ENCODE data around the gene TBCK.

Gene TBCK

DNA sequence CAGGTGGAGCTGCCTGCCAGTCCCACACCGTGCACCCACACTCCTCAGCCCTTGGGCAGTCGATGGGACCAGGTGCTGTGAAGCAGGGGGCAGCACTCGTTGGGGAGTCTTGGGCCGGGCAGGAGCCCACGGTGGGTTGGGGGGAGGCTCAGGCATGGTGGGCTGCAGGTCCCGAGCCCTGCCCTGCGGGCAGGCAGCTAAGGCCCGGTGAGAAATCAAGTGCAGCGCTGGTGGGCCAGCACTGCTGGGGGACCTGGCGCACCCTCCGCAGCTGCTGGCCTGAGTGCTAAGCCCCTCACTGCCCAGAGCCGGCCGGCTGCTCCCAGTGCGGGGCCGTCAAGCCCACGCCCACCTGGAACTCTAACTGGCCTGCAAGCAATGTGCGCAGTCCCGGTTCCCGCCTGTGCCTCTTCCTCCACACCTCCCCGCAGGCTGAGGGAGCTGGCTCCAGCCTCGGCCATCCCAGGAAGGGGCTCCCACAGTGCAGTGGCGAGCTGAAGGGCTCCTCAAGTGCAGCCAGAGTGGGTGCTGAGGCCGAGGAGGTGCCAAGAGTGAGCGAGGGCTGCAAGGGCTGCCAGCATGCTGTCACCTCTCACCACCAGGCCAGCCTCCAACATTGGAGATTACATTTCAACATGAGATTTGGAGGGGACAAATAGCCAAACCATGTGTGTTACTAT is 223.5 kb downstream of the TBCK start:
- Mint-ChIP-seq H3K4me3 (no peak overlapping the region), H3K27ac (no peak overlapping the region), H3K4me1 (no peaks in the 10 kb centered on the region), H3K9me3 (peaks cover 29 to 34% of the 10 kb centered on the region in 2 donors), H3K27me3 (no peaks in the 10 kb centered on the region)
- DNase-seq (no peak), ATAC-seq (no peak)

DNA sequence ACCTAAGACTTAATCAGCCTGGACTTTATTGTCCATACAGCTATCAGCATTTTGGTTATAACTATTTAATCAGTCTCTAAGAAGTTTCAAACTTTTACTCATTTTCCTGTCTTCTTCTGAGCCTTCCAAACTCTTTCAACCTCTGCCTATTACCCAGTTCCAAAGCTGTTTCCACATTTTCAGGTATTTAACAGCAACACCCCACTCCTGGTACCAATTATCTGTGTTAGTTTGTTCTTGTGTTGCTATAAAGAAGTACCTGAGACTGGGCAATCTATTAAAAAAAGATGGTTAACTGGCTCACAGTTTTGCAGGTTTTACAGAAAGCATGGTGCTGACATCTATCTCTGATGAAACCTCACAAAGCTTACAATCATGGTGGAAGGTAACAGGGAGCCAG is 225.2 kb downstream of the TBCK start:
- DNase-seq (no peak), ATAC-seq (no peak)
- H3K27me3 Mint-ChIP-seq = no peaks in the 10 kb centered on the region
- no peak overlapping the region for H3K4me3 Mint-ChIP-seq
- H3K27ac Mint-ChIP-seq = no peak overlapping the region
- no peaks in the 10 kb centered on the region for H3K4me1 Mint-ChIP-seq
- H3K9me3 Mint-ChIP-seq = peaks cover 33 to 37% of the 10 kb centered on the region in 2 donors

DNA sequence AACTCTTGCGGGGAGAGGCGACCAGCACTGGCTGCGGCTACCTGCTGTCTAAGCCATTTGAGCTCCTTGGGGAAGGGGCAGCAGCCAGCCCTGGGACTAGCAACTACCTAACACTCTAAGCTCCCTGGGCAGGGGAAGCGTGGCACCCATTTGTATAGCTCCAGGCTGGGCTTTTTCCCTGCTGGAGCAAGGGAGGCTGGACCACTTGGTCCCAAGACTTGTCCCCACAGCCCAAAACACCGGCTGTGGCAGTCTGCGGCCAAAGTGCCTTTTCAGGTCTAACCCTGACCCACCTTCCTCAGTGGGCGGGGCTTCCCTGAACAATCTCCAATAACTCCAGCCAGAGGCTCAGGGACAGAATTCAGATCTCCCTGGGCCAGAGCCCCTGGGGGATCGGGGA is 232.9 kb downstream of the TBCK start:
- H3K27me3 Mint-ChIP-seq = no peaks in the 10 kb centered on the region
- no peak overlapping the region for H3K4me3 Mint-ChIP-seq

DNA sequence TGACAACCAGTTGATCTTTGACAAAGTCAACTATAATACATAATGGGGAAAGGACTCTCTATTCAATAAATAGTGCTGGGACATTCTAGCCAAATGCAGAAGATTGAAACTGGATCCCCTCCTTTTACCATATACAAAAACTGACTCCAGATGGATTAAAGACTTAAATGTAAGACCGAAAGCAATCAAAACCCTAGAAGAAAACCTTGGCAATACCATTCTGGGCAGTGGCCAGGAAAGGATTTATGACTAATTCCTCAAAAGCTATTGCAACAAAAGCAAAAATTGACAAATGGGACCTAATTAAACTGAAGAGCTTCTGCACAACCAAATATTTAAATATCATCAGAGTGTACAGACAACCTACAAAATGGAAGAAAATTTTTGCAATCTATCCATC is 235.6 kb downstream of the TBCK start:
- Mint-ChIP-seq H3K27me3 (no peaks in the 10 kb centered on the region), H3K27ac (no peak overlapping the region), H3K9me3 (peaks cover 65 to 73% of the 10 kb centered on the region in 2 donors), H3K4me1 (no peaks in the 10 kb centered on the region), H3K4me3 (no peak overlapping the region)
- ATAC-seq (no peak), DNase-seq (no peak)

More for the DNA sequence above, 232.9 kb downstream of the TBCK start:
- Mint-ChIP-seq H3K9me3 (peaks cover 52 to 68% of the 10 kb centered on the region in 2 donors), H3K27ac (no peak overlapping the region), H3K4me1 (no peaks in the 10 kb centered on the region)
- ATAC-seq = no peak
- no peak for DNase-seq

DNA sequence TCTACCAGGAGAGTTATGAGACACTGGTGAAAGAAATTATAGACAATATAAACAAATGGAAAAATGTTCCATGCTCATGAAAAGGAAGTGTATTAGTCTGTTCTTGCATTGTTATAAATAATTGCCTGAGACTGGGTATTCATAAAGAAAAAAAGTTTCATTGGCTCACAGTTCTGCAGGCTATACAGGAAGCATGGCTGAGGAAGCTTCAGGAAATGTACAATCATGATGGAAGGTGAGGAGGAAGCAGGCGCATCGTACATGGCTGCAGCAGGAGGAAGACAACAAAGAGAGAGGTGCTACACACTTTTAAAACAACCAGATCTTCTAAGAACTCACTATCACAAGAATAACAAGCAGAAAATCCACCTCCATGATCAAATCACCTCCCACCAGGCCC is 236.4 kb downstream of the TBCK start:
- Mint-ChIP-seq H3K4me3 (no peak overlapping the region), H3K4me1 (no peaks in the 10 kb centered on the region), H3K27ac (no peak overlapping the region), H3K27me3 (no peaks in the 10 kb centered on the region), H3K9me3 (peaks cover 57 to 73% of the 10 kb centered on the region in 2 donors)
- ATAC-seq (no peak), DNase-seq (no peak)

DNA sequence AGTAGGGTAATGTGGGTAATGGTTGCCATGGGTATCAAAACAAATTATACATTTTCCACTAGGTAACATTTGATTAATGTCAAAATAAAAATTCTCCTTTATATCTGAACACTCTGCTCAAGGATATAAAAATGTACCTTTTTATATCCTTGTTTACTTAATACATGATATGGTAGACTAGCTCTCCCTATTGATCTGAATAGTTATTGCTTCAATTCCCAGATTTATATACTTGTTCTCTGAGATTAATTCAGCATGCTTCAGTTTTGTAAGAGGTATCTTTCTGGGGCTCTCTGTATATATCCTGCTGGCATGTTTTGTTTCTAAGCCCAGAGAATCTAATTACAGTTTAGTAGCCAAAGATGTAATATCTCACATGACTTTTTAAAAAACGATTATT is 251.0 kb downstream of the TBCK start:
- ATAC-seq = no peak
- Mint-ChIP-seq H3K4me3 (no peak overlapping the region), H3K27me3 (no peaks in the 10 kb centered on the region), H3K4me1 (no peaks in the 10 kb centered on the region), H3K27ac (no peak overlapping the region), H3K9me3 (peaks cover 0 to 10% of the 10 kb centered on the region in 2 donors)
- DNase-seq = no peak

DNA sequence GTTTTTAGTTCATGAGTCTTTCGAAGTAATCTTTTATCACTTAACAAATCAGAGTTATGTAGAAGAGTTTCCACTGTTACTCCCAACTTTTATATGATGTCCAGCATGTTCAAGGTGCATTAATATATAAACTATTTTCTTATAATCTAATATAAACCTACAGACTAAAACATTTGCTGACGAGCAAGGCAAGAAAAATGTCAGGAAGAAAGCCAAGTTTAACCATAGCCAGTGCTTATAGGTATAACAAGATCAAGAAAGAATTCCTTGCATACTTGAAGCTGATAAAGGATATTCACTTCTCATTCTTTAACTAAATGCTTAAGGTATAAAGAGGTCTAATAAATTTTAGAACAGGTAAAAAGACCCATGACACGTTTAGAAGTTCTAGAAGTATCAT is 253.0 kb downstream of the TBCK start:
- no peak overlapping the region for H3K4me3 Mint-ChIP-seq
- H3K4me1 Mint-ChIP-seq = no peaks in the 10 kb centered on the region
- H3K9me3 Mint-ChIP-seq = peaks cover 0 to 7% of the 10 kb centered on the region in 2 donors
- ATAC-seq = no peak
- H3K27me3 Mint-ChIP-seq = no peaks in the 10 kb centered on the region
- DNase-seq = no peak
- no peak overlapping the region for H3K27ac Mint-ChIP-seq

DNA sequence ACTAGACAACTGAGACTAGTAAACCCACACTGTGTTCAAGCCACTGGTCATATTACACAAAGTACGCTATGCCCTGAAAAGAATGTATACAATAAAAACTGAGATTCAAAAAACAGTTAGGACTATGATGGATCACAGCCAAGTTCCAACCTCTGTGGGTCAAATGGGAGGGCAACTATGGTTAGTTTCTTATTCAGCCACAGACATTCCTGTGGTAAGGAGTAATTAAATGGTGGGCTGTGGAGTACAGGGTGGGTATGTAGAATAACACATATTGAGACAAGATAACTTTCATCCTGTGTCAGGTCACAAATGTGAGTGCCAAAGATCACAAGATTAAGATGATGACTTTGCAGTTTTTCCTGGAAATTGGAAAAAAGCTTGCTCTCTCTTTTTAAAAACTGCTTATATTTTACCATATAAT is 253.5 kb downstream of the TBCK start:
- DNase-seq = no peak
- H3K27me3 Mint-ChIP-seq = no peaks in the 10 kb centered on the region
- no peak for ATAC-seq
- no peaks in the 10 kb centered on the region for H3K4me1 Mint-ChIP-seq
- no peak overlapping the region for H3K27ac Mint-ChIP-seq
- no peak overlapping the region for H3K4me3 Mint-ChIP-seq
- peaks cover 0 to 7% of the 10 kb centered on the region in 2 donors for H3K9me3 Mint-ChIP-seq

DNA sequence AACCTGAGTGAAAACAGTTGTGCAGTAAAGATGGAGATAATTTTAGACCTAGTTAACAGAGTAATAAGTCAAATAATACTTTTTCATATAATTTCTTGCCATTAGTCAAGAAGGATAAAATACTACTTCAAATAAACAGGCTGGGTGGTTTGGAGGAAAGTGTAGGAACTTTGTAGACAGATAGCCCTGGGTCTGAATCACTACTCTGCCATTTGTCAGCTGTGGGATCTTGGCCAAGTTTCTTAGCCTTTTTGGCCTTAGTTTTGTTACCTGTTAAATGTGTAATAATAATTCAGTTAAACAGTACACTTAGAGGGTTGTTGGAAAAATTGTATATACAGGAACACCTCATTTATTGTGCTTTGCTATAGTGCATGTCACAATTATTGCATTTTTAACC is 257.1 kb downstream of the TBCK start:
- DNase-seq (no peak), ATAC-seq (no peak)
- Mint-ChIP-seq H3K4me1 (no peaks in the 10 kb centered on the region), H3K27ac (no peak overlapping the region), H3K9me3 (peaks cover 0 to 7% of the 10 kb centered on the region in 2 donors), H3K4me3 (no peak overlapping the region), H3K27me3 (no peaks in the 10 kb centered on the region)

DNA sequence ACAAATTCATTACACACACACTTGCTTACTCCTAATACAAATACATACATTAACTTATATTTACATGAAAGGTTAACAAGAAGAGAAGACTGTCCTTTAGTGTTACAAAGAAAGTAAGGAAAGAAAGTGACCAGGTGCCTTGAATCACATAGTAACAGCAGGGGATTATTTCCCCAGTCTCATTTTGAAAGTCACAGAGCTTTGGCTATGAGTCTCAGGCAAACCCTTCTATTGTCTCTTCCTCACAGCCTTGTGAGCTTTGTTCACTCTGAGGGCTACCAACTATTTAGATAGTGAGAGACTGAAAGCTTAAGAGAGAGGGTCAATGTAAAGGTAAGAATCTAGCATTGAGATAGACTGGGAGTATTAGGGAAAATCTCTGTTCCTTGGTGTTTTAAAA is 259.1 kb downstream of the TBCK start:
- peaks cover 0 to 7% of the 10 kb centered on the region in 2 donors for H3K9me3 Mint-ChIP-seq
- no peaks in the 10 kb centered on the region for H3K27me3 Mint-ChIP-seq
- H3K4me3 Mint-ChIP-seq = no peak overlapping the region
- no peaks in the 10 kb centered on the region for H3K4me1 Mint-ChIP-seq
- DNase-seq (no peak), ATAC-seq (no peak)
- no peak overlapping the region for H3K27ac Mint-ChIP-seq

DNA sequence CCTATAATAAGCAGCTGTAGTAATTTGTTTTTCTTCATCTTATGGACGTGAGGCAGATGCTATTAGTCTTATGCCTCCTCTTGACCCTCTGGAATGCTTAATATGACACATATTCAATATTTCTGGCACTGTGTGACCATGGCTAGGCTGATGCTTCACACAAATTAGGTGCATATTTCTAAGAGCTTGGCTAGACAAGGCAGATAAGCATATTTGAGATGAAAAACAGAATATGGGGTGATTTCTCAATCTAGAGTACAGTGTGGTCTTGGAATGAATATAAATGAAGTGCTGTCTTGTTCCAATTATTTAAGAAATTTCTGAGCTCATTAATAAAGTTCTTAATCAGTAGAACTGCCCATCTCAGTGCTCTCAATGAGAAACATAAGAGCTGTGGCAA is 264.5 kb downstream of the TBCK start:
- H3K9me3 Mint-ChIP-seq = no peaks in the 10 kb centered on the region
- no peak for DNase-seq
- ATAC-seq = no peak
- no peaks in the 10 kb centered on the region for H3K27me3 Mint-ChIP-seq
- H3K4me3 Mint-ChIP-seq = no peak overlapping the region
- H3K4me1 Mint-ChIP-seq = no peaks in the 10 kb centered on the region
- no peak overlapping the region for H3K27ac Mint-ChIP-seq

DNA sequence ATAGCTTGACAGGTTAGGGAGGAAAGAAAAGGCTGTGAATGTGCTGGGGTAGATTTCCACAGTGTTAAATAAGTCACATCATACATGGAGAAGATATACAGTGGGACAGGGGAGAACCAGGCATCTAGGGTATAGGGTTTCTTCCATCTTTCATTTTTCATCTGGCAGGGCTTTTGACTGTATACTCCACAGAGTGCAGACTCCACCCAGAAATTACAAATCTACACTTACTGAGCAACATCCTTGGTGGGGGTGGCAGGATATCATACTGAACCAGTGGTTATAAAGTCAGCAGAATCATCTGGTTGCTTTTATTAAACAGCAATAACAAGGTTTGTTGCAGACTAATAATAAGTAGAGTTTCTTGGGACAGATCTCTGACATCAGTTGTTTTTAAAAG is 266.5 kb downstream of the TBCK start:
- Mint-ChIP-seq H3K4me3 (no peak overlapping the region), H3K4me1 (no peaks in the 10 kb centered on the region), H3K9me3 (peaks cover 0 to 6% of the 10 kb centered on the region in 2 donors), H3K27me3 (no peaks in the 10 kb centered on the region), H3K27ac (no peak overlapping the region)
- ATAC-seq = no peak
- no peak for DNase-seq

DNA sequence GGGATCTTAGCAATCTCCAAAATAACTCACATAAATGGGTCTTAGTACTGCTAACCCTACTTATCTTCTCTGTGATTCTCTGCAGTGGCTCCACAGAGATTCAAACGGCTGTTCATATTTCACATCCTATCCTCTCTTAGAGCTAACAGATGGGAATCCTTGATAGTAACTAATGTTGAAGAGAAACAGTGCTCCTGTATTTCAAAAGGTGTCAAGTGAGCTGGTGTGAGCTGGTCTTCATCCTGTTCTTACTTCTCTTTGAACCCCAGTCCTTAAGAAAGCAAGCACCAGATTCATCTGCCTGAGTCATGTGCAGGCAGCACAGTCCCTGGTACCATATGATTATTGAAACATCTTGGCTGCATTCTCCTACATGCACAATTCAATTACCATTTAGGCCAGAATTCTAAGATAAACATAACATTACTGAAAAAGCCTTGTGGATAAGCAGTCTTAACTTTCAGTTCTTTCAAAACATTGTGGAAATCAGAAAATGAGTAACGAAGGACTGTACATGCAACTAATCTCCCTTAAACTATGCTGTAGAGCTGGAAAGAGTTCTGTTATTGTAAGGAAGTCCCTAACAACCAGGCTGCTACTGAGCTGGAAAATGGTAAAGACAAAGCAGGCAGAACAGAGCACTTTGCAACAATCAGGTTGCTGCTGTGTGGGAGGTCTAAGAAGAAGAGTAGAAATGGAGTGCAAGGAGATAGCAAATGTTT is 267.6 kb downstream of the TBCK start:
- Mint-ChIP-seq H3K4me1 (no peaks in the 10 kb centered on the region), H3K9me3 (peaks cover 0 to 6% of the 10 kb centered on the region in 2 donors), H3K4me3 (no peak overlapping the region), H3K27ac (no peak overlapping the region), H3K27me3 (no peaks in the 10 kb centered on the region)
- no peak for ATAC-seq
- DNase-seq = no peak

DNA sequence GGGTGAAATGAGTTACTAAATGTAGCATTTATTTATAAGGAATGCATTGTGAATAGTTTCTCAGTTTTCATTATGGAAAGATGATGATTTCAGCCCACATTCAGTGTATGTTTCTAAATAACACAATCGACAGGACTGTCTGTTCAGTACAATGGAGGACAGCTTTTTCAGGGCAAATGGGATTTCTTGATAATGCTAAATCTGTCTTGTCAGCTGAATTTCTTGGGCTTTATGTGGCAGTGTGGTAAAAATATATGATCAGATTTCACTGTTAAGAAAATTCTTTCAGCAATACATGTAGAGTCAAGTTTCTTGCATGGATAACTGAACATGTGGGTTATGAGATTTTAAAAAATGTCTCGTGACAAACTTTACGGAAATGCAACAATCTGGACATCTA is 269.9 kb downstream of the TBCK start:
- H3K27me3 Mint-ChIP-seq = no peaks in the 10 kb centered on the region
- ATAC-seq (no peak), DNase-seq (no peak)
- no peak overlapping the region for H3K27ac Mint-ChIP-seq
- H3K4me1 Mint-ChIP-seq = no peaks in the 10 kb centered on the region
- peaks cover 0 to 6% of the 10 kb centered on the region in 2 donors for H3K9me3 Mint-ChIP-seq
- no peak overlapping the region for H3K4me3 Mint-ChIP-seq

DNA sequence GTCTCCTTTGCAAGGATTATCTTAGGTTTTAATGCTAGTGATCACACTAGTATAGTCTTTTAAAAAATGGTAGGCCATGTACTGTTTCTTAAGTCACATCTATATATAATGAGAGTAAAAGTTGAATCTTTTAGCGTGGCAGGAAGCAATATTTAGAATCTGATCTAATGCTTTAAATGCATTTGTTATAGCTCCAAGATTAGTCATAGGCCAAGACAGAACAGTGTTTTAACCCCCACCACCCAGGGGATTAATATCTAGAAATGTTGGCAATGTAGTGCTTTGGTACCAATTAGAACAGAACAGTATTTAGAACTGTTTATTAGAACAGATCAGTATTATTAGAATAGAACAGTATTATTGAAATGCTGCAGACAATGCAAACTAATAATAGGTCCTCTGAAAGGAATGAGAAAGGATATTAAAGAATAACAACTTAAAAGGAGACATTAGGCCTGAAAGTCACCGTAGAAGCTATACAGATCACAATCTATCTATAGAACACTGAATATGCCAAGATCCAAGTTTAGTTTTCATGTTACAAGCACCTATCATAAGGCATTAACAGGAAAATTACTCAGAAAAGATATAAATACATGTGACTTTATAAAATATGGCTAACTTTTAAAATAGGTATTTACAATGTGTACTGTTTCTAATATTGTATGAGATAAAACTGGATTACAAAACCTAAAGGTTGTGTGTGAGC is 274.6 kb downstream of the TBCK start:
- no peak overlapping the region for H3K27ac Mint-ChIP-seq
- H3K4me3 Mint-ChIP-seq = no peak overlapping the region
- H3K9me3 Mint-ChIP-seq = peaks cover 0 to 6% of the 10 kb centered on the region in 2 donors
- DNase-seq (no peak), ATAC-seq (no peak)
- no peaks in the 10 kb centered on the region for H3K4me1 Mint-ChIP-seq
- peaks cover 6% of the 10 kb centered on the region for H3K27me3 Mint-ChIP-seq

DNA sequence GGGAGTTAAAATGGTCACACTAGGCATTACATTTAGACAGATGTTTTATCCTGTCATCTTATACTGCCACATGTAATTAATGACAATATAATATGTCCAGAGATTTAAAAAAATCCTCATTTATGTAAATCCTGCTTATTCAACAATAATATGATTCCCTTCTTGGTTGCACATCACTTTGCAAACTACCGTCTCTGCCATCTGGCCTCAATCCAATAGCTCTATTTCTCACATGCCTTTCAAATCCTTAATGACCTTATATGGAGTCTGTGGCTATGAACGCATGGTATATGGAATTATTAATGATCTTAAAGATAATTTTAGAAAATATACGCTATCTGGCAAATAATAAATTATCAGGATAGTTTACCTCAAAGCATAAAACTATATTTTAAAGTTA is 276.2 kb downstream of the TBCK start:
- ATAC-seq (no peak), DNase-seq (no peak)
- Mint-ChIP-seq H3K9me3 (no peaks in the 10 kb centered on the region), H3K27ac (no peak overlapping the region), H3K4me1 (no peaks in the 10 kb centered on the region), H3K27me3 (peaks cover 6% of the 10 kb centered on the region), H3K4me3 (no peak overlapping the region)

Measured in stimulated activated naive CD8-positive, alpha-beta T cell treated with anti-CD3 and anti-CD28 coated beads, Interleukin-15, amount 100 ng/mL, for 72 hours (primary cell).